Neural cell (in vitro differentiated cells): ENCODE results near the gene RABGGTA. TPM values are rescaled to one million over a fixed set of nuclear protein-coding genes. Genes with fewer than 3 reads are reported as not detected.

Experiments
- H2AFZ ChIP-seq: fragments of 200-600, 300-800 bp; sonication (generic), shearing (Covaris generic); 2 replicates; pipeline ENCODE4 v1.6.0; 2014; ENCODE audit warnings: low read depth, mild to moderate bottlenecking, antibody characterized with exemption, low read length, moderate library complexity
- H3F3A ChIP-seq: fragments of 200-600 bp; shearing (Covaris generic); 2 replicates; pipeline ENCODE4 v1.6.1; 2016; ENCODE audit warnings: mild to moderate bottlenecking, moderate library complexity, mixed read lengths, antibody characterized with exemption, low read length; ENCODE audit not compliant: insufficient read depth, poor library complexity, severe bottlenecking
- H3K27ac ChIP-seq: fragments of 200-600, 300-800 bp; sonication (generic), shearing (Covaris generic); 2 replicates; pipeline ENCODE4 v1.5.1; 2014; ENCODE audit warnings: mild to moderate bottlenecking, low read length, moderate library complexity
- H3K27me3 ChIP-seq: fragments of 300-800, 200-600 bp; sonication (generic), shearing (Covaris generic); 2 replicates; pipeline ENCODE4 v1.6.0; 2014; ENCODE audit warnings: mild to moderate bottlenecking, low read depth, low read length, moderate library complexity; ENCODE audit not compliant: insufficient read depth
- H3K36me3 ChIP-seq: fragments of 300-800, 200-600 bp; sonication (generic), shearing (Covaris generic); 2 replicates; pipeline ENCODE4 v1.5.1; 2014; ENCODE audit warnings: mild to moderate bottlenecking, antibody characterized with exemption, low read length, moderate library complexity; ENCODE audit not compliant: insufficient read depth
- H3K4me2 ChIP-seq: fragments of 300-800, 200-600 bp; sonication (generic), shearing (Covaris generic); 2 replicates; pipeline ENCODE4 v1.6.0; 2014; ENCODE audit warnings: mild to moderate bottlenecking, low read length
- H3K4me3 ChIP-seq: fragments of 300-800, 200-600 bp; sonication (generic), shearing (Covaris generic); 2 replicates; pipeline ENCODE4 v1.5.1; 2014; ENCODE audit warnings: mild to moderate bottlenecking, low read length, moderate library complexity
- H3K79me2 ChIP-seq: fragments of 200-600 bp; shearing (Covaris generic); replicated peaks from 2 replicates; pipeline ENCODE4 v1.6.0; 2014; ENCODE audit warnings: mild to moderate bottlenecking, low read length, moderate library complexity; ENCODE audit not compliant: insufficient read depth
- H3K9ac ChIP-seq: fragments of 300-800, 200-600 bp; sonication (generic), shearing (Covaris generic); 2 replicates; pipeline ENCODE4 v1.6.1; 2016; ENCODE audit warnings: mild to moderate bottlenecking, low read length, mixed read lengths
- H3K9me2 ChIP-seq: fragments of 200-600 bp; shearing (Covaris generic); 2 replicates; pipeline ENCODE4 v1.6.1; 2016; ENCODE audit warnings: mild to moderate bottlenecking, low read length, mixed read lengths; ENCODE audit not compliant: insufficient read depth
- H3K9me3 ChIP-seq: fragments of 200-600, 300-800 bp; sonication (generic), shearing (Covaris generic); 2 replicates; pipeline ENCODE4 v1.6.1; 2016; ENCODE audit warnings: mild to moderate bottlenecking, mixed run types, low read length, moderate library complexity, mixed read lengths
- H4K20me1 ChIP-seq: fragments of 200-600 bp; shearing (Covaris generic); 2 replicates; pipeline ENCODE4 v1.6.1; 2016; ENCODE audit warnings: mild to moderate bottlenecking, mixed run types; ENCODE audit not compliant: insufficient read depth
- EP300 ChIP-seq: fragments of 450-650 bp; conservative IDR thresholded peaks from 2 replicates; pipeline ENCODE4 v1.6.1; 2014; ENCODE audit warnings: antibody characterized with exemption, mild to moderate bottlenecking, moderate library complexity; ENCODE audit not compliant: poor library complexity, severe bottlenecking
- EZH2 ChIP-seq: fragments of 200-600, 300-800 bp; shearing (Covaris generic), sonication (generic); IDR thresholded peaks from 2 replicates; pipeline ENCODE4 v1.6.1; 2014; ENCODE audit warnings: antibody characterized with exemption, low read length, borderline replicate concordance, mild to moderate bottlenecking; ENCODE audit not compliant: insufficient read depth, poor library complexity, severe bottlenecking
- MXI1 ChIP-seq: fragments of 450-650 bp; conservative IDR thresholded peaks from 2 replicates; pipeline ENCODE4 v1.6.1; 2014; ENCODE audit warnings: antibody characterized with exemption, mild to moderate bottlenecking; ENCODE audit not compliant: poor library complexity, severe bottlenecking
- POLR2AphosphoS5 ChIP-seq: IDR thresholded peaks from 2 replicates; pipeline ENCODE4 v1.6.1; 2012
- RAD21 ChIP-seq: fragments of 450-650 bp; conservative IDR thresholded peaks from 2 replicates; pipeline ENCODE4 v1.6.1; 2014; ENCODE audit warnings: antibody characterized with exemption, mild to moderate bottlenecking, moderate library complexity
- SMC3 ChIP-seq: fragments of 450-650 bp; conservative IDR thresholded peaks from 2 replicates; pipeline ENCODE4 v1.6.1; 2014; ENCODE audit warnings: antibody characterized with exemption, mild to moderate bottlenecking, moderate library complexity; ENCODE audit not compliant: poor library complexity
- TAF1 ChIP-seq: IDR thresholded peaks from 2 replicates; pipeline ENCODE4 v1.6.1; 2012; ENCODE audit warnings: low read depth
- polyA plus RNA-seq: library from polyadenylated mRNA; depleted of rRNA; stranded (reverse); fragments of >200 nt; gene quantifications from 2 replicates; pipeline ENCODE4 v1.2.3, GENCODE V29; 2014
- TF ChIP-seq, protein P1 (sequence below): IDR thresholded peaks from 2 replicates; pipeline ENCODE4 v1.6.1; 2012; ENCODE audit warnings: borderline replicate concordance
- TF ChIP-seq, protein P2 (sequence below): fragments of 450-650 bp; IDR thresholded peaks from 2 replicates; pipeline ENCODE4 v1.5.1; 2014; ENCODE audit warnings: antibody characterized with exemption, mild to moderate bottlenecking, moderate library complexity; ENCODE audit not compliant: poor library complexity, severe bottlenecking

RABGGTA gene
- polyA plus RNA-seq, 1 donor from 2014 or later = 33.2 TPM

DNA sequence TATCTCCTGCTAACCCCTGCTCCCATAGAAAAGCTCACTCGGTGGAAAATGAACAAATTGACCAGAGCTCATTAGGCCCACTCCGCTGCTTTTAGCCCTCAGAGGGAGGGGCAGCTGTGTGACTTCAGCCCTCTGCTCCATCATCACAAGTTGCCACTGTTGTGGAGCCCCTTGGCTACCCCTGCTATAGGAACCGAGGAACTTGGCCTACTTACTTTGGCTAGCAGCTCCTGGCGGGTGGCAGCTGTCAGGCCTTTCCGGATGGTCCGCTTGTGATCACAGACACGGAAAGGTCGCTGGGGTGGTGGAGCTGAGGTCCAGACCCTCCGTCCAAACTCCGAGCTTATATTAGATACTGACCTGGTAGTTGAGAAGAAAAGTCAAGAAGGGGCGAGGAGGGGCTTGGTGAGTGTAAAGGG, 35.8 kb upstream of the RABGGTA start:
- no peak for TF ChIP-seq POLR2AphosphoS5
- no peak for TF ChIP-seq EZH2
- H3K27me3 ChIP-seq = no peaks in the 10 kb centered on the region
- H3K27ac ChIP-seq = no peak overlapping the region
- H3K9ac ChIP-seq = no peak overlapping the region
- H3F3A ChIP-seq = no peaks in the 10 kb centered on the region
- H3K9me2 ChIP-seq = no peaks in the 10 kb centered on the region
- no peak overlapping the region for H3K4me2 ChIP-seq
- no peak overlapping the region for H2AFZ ChIP-seq
- no peaks in the 10 kb centered on the region for H3K36me3 ChIP-seq
- no peaks in the 10 kb centered on the region for H4K20me1 ChIP-seq
- H3K79me2 ChIP-seq = no peaks in the 10 kb centered on the region
- H3K9me3 ChIP-seq = no peaks in the 10 kb centered on the region
- H3K4me3 ChIP-seq = no peak overlapping the region

- no peaks in the 10 kb centered on the region for H3K27me3 ChIP-seq
- H3K36me3 ChIP-seq = no peaks in the 10 kb centered on the region
- no peak overlapping the region for H2AFZ ChIP-seq
Observed at GRCh38 chr14:24304019-24304387, 32.6 kb upstream of the RABGGTA start.

More at GRCh38 chr14:24304019-24304387, 32.6 kb upstream of the RABGGTA start:
- no peak for TF ChIP-seq RAD21
- TF ChIP-seq MXI1 = no peak
- TF ChIP-seq EP300 = no peak
- TF ChIP-seq EZH2 = no peak
- no peak for TF ChIP-seq POLR2AphosphoS5
- TF ChIP-seq, protein P1, sequence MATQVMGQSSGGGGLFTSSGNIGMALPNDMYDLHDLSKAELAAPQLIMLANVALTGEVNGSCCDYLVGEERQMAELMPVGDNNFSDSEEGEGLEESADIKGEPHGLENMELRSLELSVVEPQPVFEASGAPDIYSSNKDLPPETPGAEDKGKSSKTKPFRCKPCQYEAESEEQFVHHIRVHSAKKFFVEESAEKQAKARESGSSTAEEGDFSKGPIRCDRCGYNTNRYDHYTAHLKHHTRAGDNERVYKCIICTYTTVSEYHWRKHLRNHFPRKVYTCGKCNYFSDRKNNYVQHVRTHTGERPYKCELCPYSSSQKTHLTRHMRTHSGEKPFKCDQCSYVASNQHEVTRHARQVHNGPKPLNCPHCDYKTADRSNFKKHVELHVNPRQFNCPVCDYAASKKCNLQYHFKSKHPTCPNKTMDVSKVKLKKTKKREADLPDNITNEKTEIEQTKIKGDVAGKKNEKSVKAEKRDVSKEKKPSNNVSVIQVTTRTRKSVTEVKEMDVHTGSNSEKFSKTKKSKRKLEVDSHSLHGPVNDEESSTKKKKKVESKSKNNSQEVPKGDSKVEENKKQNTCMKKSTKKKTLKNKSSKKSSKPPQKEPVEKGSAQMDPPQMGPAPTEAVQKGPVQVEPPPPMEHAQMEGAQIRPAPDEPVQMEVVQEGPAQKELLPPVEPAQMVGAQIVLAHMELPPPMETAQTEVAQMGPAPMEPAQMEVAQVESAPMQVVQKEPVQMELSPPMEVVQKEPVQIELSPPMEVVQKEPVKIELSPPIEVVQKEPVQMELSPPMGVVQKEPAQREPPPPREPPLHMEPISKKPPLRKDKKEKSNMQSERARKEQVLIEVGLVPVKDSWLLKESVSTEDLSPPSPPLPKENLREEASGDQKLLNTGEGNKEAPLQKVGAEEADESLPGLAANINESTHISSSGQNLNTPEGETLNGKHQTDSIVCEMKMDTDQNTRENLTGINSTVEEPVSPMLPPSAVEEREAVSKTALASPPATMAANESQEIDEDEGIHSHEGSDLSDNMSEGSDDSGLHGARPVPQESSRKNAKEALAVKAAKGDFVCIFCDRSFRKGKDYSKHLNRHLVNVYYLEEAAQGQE = no peak
- no peak for TF ChIP-seq SMC3
- no peak for TF ChIP-seq TAF1
- TF ChIP-seq, protein P2, sequence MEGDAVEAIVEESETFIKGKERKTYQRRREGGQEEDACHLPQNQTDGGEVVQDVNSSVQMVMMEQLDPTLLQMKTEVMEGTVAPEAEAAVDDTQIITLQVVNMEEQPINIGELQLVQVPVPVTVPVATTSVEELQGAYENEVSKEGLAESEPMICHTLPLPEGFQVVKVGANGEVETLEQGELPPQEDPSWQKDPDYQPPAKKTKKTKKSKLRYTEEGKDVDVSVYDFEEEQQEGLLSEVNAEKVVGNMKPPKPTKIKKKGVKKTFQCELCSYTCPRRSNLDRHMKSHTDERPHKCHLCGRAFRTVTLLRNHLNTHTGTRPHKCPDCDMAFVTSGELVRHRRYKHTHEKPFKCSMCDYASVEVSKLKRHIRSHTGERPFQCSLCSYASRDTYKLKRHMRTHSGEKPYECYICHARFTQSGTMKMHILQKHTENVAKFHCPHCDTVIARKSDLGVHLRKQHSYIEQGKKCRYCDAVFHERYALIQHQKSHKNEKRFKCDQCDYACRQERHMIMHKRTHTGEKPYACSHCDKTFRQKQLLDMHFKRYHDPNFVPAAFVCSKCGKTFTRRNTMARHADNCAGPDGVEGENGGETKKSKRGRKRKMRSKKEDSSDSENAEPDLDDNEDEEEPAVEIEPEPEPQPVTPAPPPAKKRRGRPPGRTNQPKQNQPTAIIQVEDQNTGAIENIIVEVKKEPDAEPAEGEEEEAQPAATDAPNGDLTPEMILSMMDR = no peak
- H3K4me2 ChIP-seq = no peak overlapping the region
- no peak overlapping the region for H3K4me3 ChIP-seq
- no peak overlapping the region for H3K27ac ChIP-seq
- no peaks in the 10 kb centered on the region for H4K20me1 ChIP-seq
- no peaks in the 10 kb centered on the region for H3F3A ChIP-seq
- no peaks in the 10 kb centered on the region for H3K79me2 ChIP-seq
- no peaks in the 10 kb centered on the region for H3K9me3 ChIP-seq
- no peaks in the 10 kb centered on the region for H3K9me2 ChIP-seq
- no peak overlapping the region for H3K9ac ChIP-seq
